Measurements from ENCODE around the gene DNAJB4.
"Not testable (repeated sequence)": the region's sequence is repeated elsewhere in the genome, so short reads cannot be mapped to it uniquely, and the experiment has no call there.

Gene DNAJB4

DNA sequence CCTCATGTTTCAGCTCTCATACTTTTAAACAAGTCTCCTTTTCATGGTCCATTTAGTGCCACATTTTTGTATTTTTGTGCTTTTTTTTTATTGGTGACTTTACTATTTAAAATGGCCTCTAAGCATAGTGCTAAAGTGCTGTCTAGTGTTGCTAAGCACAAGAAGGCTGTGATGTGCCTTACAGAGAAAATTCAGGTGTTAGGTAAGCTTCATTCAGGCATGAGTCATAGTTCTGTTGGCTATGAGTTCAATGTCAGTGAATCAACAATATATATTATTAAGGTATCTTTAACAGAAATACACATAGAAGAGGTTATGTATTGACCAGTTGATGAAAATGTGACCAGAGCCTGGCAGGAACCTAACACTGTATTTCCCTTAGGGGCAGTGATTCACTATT, 13.1 kb upstream of the DNAJB4 start:
- DNase-seq: no peak

DNA sequence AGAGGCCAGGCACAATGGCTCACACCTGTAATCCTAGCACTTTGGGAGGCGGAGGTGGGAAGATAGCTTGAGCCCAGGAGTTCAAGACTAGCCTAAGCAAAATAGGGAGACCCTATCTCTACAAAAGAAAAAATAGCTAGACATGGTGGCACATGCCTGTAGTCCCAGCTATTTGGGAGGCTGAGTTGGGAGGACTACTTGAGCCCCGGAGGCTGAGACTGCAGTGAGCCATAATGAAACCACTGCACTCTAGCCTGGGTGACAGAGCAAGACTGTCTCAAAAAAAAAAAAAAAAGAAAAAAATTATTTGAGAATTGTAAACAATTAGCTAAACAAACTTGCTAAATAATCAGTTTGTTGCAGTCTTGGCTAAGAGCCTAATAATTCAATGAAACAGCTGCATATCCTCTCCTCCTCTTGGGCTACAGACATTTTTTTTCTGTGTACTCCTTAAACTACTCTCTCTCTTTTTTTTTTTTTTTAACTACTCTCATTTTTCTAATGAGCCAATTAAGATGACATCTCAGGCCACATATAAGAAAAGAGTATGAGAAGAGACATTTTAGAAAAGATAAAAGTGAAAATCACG, 10.5 kb upstream of the DNAJB4 start:
- no peak for DNase-seq

DNA sequence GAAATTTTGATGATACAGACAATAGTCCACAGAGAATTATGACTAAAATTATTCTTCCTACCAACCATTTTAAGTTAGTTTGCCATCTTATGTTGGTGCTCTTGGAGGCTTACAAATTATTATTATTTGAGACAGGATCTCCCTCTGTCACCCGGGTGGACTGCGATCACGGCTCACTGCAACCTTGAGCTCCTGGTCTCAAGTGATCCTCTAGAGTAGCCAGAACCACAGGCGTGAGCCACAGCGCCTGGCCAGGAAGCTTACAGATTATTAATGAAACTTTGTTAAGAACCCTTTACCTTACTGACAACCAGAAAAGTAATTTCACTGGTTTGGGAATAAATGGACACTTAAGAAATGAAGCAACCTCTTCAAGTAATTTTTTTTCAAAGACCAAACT, 8.0 kb upstream of the DNAJB4 start:
- no peak for DNase-seq

DNA sequence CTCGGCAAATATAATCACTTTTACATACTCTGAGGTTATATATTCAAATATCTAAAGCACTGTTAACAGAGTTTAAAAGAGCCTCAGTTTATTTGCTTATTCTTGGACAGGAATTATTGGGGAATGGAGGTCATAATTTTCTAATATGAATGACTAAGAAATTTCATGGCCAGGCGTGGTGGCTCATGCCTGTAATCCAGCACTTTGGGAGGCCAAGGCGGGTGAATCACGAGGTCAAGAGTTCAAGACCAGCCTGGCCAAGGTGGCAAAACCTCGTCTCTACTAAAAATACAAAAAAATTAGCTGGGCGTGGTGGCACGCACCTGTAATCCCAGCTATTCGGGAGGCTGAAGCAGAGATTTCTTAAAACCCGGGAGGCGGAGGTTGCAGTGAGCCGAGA, 4.2 kb upstream of the DNAJB4 start:
- not testable (repeated sequence) for DNase-seq

DNA sequence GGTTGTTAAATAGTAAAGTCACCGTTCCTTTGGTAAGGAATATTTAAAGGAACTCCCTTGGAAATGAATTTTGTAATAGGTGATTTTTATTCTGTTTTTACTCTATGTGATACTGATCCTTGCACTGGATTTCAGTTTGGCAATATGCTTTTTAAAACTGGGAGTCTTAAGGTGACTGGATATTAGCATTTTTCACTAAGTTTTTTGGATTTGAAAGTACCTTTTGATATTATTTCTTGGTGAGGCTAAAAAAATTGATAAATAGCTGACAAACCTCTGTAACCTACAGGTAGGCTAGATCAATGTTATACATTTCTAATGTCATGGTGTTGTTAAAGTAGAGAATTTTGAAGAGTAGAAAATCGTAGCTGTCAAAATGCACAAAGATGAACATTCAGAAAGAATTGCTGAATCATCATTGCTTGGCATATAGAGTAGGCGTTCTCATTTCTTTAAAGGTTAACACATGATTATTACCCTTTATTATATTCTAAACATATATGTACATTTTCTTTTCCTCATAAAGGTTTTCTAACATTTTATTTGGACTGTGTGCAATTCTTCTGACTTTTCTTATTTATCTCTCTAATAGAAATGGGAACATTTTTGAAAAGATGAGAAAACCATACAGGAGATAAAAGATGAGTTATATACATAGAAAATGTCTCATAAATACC, 1.5 kb upstream of the DNAJB4 start:
- DNase-seq: no peak

DNA sequence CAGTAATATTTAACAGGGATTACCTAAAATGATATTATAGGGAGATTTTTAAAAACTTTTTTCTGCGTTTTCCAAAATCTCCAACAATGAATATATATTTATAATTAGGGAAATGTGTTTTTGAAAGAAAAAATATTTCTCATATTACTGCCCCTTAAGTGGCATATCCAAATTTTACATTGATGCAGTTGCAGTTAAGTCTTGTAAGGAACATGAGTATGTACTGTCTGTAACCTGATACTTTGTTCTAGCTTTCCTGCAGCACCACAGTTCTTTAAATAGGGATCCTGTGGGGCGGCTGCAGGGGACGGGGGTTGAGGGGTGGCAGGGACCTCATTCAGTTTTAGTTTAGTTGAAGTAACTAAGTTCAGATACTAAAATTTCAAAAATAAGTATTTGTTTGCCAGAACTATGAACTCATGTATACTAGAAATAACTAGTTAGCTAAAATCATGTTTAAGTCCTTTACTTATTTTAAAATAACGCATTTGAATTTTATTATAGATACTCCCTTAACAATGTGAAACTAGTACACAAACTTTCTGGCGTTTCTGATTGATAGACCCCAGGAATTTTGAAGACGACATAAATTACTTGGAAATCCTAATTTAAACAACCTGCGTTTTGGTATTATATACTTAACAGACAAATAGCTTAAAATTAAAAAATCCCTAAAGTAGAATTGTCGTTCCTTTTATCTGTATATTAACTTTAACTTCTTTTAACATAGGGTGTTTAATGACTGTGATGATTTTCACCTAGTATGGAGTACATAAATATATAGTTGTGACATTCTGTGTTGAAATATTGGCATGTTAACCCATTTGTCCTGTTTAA, 639 bp upstream of the DNAJB4 start:
- peak; percentile 16 for DNase-seq

DNA sequence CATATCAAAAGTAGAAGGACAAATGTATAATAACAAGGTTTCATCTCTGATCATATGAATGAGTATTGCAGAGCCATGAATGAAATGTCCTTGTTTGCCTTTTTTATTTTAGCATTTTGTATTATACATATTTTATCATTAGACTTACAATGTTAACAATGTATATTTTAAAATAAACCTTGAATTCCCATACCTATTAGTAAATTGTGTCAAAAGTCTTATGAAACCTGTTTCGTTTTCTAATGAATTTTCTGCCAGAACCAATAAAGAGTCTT, 646 bp downstream of the DNAJB4 start:
- DNase-seq: no peak

DNA sequence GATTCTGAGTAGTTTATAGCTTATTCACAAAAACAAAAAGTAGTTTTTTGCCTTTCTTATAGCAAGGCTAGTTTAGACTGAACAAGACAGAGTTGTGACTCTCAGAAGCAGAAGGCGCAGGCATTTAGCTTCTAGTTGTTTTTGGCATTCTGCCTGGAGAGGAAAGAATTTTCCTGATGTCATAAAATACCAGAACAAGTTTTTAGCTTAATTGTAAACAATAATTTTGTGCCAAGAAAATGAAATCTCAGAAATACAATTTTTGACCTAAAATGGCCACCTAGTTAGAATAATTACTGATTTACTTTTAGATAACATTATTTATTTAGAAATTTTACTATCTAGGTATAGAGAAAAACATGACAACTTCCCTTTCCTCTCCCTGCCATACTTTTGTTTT, 1.0 kb downstream of the DNAJB4 start:
- DNase-seq: no peak

DNA sequence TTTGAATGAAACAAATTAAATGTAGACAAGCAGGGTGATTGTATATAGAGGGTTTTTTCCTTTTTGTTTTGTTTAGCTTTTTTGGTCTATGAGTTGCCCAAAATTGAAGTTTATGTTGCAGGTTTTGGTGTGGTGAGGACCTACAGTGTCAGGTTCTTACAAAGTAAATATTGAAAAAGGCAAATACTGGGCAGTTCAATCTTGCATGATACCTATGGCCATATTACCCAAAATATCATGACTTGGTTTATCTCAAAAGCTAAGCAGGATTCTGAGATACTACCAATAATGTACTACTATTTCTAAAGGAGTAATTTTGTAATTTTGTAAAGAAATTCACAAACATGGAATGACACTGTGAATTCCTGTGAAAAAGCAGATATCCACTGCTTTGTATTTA, 1.8 kb downstream of the DNAJB4 start:
- DNase-seq: no peak

DNA sequence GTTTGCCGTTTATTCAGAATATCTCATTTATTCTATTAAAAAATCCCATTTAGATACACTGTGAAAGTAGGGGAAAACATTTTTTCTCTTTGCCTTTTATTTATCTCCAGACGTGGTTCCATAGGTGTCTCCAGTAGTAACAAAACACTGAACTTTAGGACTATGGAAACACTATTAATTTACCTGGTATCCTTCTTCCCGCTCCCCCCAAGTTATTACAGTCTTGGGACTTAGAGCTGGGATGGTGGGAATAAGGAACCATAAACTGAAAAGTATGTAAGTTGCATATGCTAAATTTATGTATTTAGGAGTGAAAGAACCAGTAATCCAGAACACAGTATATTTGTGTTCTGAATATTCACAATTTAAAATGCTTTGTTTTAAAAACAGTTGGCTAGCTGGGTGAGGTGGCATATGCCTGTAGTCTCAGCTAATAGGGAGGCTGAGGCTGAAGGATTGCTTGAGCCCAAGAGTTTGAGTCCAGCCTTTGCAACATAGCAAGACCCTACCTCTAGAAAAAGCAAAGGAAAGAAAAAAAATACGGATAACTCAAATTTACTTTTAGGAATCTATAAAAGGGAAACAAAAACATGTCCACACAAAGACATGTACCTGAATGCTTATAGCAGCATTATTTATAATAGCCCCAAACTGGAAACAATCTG, 3.1 kb downstream of the DNAJB4 start:
- no peak for DNase-seq

DNA sequence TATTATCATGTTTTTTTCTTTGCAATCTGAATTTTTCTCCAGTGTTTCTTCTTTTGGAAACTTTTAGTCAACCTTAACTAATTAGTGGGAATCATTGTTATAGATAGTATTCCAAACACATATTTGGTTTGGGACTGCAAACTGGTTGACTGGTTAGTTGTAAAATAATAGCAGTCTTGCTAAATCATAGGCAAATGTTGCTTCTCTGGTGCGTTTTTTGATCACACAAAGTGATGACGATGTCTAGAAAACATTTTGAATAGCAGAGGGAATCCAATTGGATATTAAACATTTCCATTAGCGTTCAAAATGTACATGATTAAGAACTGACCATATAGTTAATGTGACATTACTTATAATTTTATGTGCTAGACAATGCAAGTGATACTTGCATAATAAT, 4.5 kb downstream of the DNAJB4 start:
- no peak for DNase-seq

DNA sequence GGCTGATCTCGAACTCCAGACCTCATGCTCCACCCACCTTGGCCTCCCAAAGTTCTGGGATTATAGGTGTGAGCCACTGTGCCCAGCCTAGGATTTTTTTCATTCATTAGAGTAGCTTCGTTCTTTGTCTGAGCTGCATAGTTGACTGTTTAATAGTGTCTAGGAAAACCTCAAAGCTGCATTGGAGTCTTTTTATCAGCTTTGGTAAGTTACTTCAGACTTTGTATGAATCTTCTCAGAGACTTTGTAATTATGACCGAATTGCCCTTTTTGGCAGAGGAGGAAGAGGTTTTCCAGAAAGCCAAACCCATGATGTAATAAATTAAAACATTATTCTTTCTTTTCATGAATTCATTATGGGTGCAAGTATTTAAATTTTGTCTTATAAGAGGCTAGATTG, 5.1 kb downstream of the DNAJB4 start:
- no peak for DNase-seq

DNA sequence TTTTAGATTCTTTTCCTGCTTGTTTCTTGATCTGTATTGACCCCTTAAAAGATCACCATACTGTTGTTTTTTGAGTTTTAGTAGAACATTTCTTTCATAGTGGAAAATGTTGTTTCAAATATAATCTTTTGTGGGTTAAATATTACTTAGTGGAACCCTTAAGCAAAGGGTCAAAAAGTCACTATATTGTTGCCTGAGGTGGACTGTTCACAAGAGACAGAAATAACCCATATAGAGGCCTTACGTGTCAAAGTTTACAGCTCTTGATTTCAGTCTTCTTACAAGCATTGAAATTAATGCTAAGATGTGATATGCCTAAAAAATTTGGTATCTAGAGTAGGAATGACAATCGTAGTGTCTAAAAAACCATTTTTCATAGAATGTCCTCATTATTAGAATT, 6.3 kb downstream of the DNAJB4 start:
- no peak for DNase-seq

DNA sequence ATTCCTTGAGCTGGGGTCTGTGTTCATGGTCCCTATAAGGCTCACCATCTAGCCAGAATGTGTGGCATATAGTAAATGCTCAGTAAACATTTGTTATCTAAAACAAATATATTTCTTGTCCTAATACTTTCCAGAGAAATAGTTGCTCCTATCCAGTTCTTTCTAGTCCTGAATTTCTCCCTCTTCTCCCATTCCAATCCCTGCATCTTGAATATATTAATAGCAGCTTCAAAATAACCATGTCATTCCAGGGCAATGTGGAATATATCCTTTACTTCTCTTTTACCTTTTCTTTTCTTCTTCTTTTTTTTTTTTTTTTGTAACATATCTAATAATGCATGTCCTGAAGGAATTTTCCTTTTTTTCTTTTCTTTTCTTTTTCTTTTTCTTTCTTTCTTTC, 10.4 kb downstream of the DNAJB4 start:
- DNase-seq: no peak

DNA sequence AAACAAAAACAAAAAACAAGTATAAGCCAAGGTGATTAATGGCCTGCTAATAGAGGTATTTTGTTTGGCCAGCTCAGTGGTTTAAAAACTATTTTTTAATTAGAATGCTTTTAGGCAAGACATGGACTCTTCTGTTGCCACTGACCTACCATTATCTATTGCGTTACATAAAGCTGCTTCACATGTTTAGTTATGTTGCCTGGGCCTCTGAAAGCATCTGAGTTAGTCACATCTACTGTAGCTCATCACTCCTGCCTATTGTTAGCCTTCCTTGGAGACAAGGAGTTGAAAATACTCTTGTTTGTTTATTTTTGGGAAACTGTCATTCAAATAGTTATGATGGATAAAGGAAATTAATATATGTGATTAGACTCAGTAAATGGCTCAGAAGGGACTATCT, 14.3 kb downstream of the DNAJB4 start:
- no peak for DNase-seq

DNA sequence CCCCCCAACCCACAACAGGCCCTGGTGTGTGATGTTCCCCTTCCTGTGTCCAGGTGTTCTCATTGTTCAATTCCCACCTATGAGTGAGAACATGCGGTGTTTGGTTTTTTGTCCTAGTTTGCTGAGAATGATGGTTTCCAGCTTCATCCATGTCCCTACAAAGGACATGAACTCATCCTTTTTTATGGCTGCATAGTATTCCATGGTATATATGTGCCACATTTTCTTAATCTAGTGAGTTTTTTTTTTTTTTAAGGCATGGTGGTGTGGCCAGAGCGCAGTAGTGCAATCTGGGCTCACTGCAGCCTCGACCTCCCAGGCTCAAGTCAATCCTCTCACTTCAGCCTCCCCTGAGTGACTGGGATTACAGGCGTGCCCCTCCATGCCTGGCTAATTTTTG, 16.4 kb downstream of the DNAJB4 start:
- not testable (repeated sequence) for DNase-seq

DNA sequence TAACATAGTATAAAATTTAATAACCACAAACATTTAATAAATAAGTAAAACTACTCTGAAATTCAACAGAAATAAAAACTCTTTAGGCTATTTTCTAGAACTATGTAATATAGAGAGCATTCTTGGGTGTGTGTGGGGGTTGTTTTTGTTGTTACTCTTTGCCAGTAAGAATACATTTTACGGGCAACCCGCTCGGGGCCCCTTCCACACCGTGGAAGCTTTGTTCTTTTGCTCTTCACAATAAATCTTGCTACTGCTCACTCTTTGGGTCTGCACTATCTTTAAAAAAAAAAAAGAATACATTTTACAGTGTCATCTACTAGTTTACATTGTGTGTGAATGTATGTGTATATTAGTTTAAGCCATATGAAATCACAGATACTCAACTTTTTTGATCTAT, 25.1 kb downstream of the DNAJB4 start:
- DNase-seq: no peak

DNA sequence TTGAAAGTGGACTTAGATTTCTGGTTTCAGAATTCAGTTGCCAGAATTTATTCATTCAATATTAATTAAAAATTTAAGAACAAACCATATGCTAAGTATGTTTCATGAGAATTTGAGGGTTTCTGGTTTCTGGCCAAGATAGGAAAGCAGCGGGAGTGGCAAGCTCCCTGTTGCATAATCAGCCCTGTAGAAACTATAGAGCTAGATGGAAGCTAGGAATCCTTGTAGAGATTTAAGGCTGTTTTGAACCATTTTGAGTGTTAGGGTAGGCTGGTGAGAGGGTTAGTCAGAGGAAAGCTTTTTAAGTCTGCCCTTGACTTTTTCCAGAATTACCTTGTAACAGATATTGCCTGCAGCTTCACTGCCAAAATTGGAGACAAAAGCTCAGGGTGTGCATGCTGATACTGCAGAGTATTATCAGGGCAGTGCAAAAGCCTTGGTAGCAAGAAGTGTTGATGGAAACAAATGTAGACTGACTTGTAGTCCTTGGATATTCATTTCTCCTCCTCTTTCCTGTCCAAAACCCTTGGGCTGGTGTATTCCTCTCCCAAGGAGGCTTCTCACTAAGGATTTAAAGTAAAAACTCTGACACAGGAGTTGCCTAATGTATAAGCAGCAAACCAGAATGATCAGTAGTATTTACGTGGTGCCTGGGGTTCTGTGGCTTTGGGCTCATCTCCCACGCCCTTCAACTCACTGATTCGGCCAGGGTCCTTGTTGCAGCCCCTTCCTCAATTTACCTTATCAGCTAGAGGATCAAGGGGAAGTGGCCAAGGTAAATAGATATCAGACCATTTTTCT, 28.5 kb downstream of the DNAJB4 start:
- no peak for DNase-seq

DNA sequence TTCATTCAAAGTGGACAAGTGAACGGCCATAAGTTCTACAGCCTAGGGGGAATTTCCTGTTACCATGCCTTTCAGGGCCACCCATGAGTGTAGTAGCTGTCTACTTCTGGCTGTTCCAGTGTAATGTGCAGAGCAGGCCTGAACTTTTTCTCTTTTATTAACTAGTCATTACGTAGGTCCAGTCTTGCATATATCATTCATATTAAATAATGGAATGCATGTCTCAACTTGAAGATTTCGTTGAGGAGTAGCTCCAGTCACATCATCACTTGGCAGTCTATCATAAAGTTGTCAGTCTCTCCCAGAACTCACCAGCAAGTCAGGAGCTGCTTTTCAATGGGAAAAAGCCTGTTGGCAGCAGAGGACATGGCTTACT, 29.0 kb downstream of the DNAJB4 start:
- no peak for DNase-seq

DNA sequence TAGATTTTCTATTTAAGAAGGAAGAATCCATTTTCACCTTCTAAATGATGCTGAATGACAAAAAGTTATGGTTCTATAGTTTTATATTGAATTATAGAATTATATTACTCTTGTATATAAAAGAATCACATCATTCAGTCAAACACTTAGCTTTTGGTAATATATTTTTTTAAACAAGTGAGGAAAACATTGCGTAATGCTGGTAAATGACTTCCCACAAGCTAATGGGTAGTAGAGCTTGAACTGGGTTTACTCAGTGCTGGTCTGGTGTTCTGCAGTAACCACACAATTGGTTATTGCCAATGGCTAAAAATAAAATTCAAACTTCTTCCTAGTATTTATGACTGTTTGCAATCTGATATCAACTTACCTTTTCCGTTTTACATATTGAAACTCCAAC, 30.4 kb downstream of the DNAJB4 start:
- DNase-seq: no peak

DNA sequence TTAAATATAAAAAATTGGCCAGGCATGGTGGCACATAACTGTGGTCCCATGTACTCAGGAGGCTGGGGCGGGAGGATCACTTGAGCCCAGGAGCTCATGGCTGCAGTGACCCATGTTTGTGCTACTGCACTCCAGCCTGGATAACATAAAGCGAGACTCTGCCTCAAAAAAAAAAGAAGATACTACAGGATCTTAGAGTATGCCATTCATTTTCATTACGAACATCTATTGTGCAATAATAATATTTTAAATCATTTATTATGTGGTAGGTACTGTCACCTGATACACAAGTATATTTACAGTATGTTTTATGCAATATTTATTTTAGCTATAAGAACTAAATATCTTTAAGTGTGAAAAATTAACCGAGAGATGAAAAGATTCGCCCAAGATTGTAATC, 31.7 kb downstream of the DNAJB4 start:
- no peak for DNase-seq

DNA sequence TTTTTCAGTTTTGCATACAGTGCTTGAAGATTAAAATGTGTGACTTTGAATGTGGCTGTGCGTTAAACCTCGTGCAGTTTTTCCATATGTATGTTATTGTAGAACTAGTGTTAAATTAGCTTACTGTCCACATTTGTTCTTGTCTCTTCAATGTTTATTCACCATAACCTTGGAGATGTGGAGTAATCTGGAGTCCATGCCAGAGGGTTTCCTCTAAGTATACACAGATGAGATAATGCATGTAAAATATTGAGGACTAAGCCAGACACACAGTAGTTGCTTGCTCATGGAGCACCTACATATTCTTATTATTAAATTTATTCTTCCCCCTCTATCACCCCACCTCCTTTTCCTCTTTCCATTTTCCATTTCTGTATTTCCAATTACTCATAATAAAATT, 33.3 kb downstream of the DNAJB4 start:
- DNase-seq: no peak

DNA sequence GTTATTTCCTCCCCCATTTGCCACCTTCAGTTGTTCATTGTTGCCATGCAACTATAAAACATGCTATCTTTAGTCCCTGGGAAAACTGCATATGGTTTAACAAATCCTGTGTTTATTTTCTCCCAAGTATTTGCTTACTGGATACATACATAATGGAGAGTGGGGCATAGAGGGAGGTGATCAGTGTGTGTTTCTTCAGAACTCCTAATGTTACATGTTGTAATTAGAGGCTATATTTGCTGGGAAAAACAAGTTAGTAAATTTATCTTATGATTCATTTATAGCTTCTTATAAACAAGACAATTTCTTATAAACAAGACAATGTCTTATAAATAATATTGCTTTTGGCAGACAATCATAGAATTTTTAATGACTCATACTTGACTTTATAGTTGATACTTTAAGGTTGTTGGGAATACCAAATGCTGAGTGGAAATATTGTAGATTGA, 33.8 kb downstream of the DNAJB4 start:
- no peak for DNase-seq
